HG03432 (cell line): Measurements from ENCODE around the gene HAL.
"Not testable (repeated sequence)": the region's sequence is repeated elsewhere in the genome, so short reads cannot be mapped to it uniquely, and the experiment has no call there.

Experiments used
- ATAC-seq: cut with Tn5 transposase; IDR thresholded peaks from one replicate; pipeline ENCODE4 v1.9.1; 2021; ENCODE audit warnings: mild to moderate bottlenecking, moderate library complexity; ENCODE audit not compliant: unreplicated experiment

The HAL gene

DNA sequence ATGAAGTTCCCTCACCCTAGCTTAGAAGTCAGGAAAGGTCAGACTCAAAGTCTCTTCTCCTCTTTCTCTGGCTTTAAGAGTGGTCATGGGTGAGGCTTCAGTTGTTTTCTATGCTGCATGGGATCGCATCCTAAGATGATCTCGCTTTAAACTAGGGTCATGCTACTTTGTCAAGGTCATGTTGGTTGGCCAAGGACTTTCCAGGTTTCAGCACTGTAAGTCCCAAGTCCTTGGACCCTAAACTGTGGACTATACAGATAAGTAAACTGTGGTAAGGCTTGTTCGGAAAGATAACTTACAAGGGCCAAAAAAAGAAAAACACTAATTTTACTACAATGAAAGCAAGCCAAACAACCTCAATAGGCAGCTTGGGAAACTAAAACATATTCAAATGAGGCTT lies 17.4 kb downstream of the HAL start:
- ATAC-seq = no peak

DNA sequence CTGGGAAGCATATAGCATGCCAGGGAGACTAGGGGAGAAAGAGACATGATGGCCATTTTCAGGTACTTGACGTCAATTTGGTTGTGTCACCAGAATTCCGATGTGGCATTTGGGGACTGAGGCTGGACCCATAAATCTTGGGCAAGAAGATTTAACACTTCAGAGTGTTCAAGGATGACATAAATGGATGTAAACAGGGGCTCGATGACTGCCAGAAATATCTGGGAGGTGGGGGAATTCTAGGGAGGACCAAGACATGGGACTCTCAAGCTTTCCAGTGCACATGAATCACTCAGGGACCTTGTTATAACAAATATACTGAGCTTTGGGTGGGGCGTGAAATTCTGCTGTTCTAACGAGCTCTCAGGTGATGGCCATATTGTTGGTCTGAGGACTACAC lies 17.8 kb downstream of the HAL start:
- ATAC-seq = no peak

DNA sequence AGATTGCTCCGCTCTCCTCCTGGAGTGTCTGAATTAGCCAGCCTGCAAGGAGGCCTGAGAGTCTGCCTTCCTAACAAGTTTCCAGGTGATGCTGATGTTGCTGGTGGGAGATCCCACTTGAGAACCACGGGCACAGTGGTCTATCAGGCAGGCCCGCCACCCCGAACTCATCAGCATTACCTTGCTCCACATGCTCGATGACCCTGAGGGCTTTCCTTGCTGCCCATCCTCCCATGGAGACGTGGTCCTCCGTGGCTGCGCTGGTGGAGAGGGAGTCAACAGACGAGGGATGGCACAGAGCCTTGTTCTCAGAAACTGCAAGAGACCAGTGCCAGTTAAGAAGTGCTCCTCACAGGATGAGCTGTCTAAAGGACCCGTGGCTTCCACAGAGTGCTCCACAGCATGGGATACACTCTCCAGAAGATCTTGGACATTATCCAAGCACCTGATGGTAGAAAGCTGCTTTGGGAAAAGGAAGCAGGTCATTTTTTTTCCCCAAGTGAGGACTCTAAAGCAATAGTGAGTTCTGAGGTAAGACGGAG lies 18.3 kb downstream of the HAL start:
- ATAC-seq = no peak

DNA sequence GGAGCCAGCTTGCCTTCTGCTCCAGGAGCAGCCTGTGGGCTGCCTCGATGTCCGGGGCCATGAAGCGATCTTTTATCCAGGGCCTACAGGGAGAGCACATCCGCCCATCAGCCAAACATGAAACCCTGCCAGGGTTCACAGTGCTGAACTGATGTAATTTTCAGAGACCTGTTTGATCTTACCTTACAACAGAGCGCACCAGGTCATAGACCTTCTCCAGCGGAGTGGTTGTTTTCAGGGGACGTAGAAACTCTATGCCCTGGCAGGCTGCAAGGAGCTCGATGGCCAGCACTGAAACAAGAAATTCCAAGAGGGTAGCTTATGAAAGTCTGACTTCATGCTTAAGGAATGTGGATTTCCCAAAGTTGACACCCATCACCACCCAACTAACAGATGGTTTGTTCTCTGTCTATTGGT lies 19.7 kb downstream of the HAL start:
- no peak for ATAC-seq

DNA sequence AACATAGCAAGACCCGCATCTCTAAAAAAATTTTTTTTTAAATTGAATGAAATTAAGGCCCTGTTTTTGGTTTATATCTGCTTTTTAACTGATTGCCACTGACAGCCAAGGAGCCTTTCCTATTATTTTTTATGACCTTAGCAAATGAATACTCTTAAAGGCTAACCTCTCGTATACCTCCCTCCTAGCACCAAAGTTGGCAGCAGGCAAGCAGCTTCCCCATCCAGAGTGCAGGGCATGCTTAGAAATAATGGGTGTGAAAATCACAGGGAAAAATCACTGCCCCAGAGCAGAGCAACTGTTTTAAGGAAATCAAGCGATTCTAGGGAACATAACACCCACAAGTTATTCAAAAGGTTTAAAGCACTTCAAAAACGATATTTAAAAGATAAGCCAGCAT lies 20.7 kb downstream of the HAL start:
- no peak for ATAC-seq

DNA sequence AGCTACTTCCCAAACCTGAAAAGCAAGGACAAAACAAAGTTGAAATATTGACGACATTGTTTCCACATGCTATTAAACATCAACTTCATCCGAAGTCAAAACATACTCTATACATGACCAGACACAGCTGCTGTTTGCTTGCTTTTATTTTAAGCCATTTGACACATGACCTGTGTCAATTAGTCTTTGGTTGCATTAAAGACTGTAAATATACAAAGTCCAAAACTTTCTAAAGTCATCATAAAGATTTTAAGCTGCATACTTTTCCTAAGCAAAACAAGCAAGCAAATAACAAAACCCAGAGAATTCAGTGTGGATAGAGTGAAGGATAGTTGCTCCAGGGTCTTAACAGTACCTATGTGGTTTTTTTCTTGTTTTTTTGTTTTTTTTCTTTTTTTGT lies 21.8 kb downstream of the HAL start:
- ATAC-seq = no peak

DNA sequence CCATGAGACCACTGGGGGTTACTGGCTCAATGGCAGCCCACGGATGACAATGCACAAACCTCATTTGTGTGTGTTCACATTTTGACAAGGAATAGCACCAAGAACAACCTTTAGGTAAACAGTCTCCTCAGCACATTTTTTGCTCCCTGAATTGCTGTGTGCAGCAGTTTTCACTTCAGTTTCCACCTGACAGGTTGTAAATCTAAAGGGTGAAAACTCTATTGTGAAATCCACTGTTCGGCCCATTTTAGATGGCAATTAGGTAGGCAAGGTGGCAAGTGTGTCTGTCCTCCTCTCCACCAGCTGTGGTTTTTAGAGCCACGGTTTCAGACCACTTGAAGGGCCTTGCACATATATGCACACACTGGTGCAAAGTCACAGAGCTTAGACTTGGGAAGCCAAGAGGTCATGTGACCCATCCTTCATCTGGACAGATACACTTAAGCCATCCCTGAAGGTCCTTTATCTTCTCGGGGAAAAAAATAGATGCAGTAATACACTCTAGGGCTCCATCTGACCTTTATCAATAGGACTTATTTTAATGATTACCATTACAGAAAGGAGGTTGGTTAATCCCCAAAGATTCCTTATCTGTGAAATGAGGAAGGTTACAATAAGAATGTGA lies 23.2 kb downstream of the HAL start:
- no peak for ATAC-seq

DNA sequence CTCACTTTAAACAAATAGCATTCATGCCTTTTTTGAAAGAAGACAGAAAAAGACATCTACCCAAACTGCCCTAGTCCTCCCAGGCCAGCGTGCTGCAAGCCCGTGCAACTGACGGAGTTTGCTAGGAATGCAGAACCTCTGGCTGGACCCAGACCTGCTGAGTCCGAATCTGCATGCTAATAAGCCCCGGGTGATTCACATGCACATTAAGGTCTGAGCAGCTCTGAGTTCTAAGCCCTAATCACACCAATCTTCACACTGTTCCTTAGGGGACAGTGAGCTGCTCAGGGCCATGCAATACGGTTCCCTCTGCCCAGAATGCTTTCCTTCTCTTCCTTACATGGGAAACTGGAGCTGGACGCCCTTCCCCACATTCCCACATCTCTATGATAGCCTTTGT lies 25.2 kb downstream of the HAL start:
- ATAC-seq = no peak

DNA sequence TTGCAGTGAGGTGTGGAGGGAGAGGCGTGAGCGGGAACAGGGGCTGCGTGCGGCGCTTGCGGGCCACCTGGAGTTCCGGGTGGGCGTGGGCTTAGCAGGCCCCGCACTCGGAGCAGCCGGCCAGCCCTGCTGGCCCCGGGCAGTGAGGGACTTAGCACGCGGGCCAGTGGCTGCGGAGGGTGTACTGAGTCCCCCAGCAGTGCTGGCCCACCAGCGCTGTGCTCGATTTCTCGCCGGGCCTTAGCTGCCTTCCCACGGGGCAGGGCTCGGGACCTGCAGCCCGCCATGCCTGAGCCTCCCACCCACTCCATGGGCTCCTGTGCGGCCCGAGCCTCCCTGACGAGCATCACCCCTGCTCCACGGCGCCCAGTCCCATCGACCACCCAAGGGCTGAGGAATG lies 27.0 kb downstream of the HAL start:
- not testable (repeated sequence) for ATAC-seq

DNA sequence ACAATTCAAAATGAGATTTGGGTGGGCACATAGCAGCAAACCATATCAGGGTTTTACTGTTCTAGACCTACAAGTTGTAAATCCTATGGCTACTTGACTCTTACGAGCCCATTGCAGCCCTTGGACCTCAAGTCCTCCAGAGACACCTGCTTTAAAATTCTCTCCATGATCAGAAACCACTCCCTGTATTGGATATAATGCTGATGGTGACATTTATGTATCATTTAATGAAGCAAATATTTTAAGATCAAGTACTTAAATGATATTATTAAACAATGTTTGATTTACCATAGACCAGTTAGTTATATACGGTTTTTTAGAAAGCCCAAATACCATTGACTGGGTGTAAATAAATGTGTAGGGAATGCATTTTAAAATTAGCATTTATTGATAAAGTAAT lies 28.8 kb downstream of the HAL start:
- ATAC-seq = no peak

DNA sequence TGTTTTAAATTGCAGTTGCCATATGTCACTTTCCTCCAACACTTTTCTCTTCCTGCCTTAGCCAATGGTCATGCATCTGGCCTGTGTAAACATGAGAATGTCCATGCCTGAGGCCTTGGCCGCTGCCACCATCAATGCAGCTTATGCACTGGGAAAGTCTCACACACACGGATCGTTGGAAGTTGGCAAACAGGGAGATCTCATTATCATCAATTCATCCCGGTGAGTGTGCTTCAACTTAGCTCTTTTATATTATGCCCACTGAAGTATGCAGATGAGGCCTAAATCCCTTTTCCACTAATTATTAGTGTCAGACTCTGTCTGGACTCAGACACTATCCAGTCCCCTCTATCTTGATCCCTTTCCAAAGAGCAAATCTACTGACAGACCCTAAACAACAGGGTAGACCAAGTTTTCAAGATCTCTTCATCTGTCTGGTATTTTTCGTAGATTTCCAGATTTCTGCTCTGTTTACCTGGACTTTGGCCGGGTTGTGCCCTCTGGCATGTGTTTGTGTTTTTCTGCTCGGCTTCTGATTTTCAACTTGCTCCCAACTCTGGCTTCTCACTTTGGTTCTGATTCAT lies 29.8 kb downstream of the HAL start:
- no peak for ATAC-seq

DNA sequence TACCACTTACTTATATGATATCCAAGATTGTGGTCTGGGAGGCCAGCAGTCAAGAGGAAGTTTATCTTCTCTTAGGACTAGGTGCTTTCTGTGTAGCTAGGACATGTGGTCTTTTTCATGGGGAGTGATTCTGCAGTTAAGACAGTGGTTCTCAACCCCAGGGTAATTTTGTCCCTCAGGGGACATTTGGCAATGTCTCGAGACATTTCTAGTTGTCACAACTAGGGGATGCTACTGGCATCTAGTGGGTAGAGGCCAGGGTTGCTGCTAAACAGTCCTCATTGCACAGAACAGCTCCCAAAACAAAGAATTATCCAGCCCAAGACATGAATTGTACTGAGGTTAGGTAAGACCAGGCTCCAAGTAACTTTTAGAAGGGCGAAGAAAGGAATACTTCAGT lies 33.0 kb downstream of the HAL start:
- no peak for ATAC-seq

DNA sequence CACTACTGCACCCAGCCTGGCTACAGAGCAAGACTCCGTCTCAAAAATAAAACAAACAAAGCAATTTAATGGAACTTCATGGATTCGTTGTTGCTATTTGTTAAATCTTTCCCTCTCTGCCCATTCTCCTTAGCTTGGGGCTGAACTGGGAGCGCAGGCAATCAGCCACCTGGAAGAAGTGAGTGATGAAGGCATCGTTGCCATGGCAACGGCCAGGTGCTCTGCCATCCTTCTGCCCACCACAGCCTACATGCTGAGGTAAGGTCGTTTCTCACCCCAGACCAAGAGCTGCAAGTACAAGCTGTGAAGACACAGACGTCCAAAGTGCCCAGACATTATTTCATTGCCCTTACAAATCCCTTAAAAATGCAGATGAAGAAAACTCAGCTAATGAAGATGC lies 33.9 kb downstream of the HAL start:
- no peak for ATAC-seq

DNA sequence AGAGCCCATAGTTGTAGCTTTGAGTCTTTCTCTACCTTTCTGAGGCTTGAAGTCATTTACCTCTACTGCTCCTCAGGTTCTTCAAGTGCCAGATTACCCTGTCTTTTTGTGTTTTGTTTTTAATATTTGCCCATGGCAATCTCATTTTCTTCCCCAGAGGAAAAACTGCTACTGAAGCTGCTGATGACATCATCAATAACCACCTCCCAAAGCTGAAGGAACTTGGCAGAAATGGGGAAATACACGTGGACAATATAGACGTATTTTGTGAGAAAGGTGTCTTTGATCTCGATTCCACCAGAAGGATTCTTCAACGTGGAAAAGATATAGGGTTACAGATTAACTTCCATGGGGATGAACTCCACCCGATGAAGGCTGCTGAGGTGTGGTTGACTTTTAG lies 35.9 kb downstream of the HAL start:
- ATAC-seq = no peak

DNA sequence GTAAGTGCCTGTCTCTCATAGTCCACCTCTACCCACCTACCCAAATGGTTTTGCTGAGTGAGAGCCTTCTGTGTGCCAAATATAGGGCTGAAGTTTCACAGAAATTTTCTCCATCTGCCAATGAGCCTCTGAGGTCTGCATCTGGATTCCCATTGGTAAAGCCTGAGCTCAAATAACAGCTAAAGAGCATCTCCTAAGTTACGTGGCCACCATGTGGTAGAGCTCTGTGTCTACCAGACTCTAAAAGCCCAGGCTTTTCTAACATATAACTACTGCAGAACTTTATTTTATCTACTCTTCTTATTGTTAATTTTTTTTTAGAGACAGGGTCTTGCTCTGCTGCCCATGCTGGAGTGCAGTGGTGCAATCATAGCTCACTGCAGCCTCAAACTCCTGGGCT lies 37.0 kb downstream of the HAL start:
- ATAC-seq = no peak

DNA sequence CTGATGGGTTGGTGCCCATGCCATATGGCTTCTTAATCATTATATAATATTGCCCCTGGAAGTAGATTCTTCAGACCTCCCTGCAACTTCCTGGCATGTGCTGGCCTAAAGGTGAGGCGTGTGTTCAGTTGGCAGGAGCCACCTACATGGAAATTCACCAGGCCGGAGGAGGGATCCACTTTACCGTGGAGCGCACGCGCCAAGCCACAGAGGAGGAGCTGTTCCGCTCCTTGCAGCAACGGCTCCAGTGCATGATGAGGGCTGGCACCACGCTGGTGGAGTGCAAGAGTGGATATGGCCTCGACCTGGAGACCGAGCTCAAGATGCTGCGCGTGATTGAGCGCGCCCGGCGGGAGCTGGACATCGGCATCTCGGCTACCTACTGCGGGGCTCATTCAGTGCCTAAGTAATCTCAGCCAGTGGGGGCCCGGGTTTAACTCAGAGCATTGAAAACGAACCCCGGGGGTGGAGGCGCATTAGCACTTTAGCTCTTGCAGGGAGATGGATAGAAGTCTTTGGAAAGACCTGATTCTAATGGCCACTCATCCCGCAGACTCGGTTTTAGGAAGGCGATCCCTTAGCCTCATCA lies 39.5 kb downstream of the HAL start:
- no peak for ATAC-seq

DNA sequence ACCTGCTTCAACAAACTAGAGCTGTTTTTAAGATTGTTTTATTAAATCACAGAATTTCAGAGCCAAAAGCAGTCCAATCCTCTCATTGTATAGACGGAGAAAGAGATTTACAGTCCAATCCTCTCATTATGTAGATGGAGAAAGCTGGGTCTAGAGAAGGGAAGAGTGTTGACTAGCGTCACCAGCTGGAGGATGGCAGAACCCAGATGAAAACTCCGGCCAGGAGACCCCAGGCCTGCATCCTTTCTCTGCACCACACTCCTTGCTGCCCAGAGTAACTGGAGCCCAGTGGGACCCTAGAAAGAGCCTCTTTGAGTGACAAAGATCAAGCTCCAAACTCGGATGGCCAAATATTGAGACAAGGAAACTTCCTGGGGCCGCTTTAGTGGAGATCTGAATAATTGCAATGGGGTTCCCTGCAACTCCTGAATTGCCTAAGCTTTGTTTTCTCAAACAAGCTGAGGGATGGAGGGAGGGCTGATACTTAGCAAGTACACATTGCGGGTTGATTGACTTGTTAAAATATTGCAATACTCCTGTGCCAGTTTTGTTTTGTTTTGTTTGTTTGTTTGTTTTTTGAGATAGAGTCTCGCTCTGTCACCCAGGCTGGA lies 40.5 kb downstream of the HAL start:
- no peak for ATAC-seq

DNA sequence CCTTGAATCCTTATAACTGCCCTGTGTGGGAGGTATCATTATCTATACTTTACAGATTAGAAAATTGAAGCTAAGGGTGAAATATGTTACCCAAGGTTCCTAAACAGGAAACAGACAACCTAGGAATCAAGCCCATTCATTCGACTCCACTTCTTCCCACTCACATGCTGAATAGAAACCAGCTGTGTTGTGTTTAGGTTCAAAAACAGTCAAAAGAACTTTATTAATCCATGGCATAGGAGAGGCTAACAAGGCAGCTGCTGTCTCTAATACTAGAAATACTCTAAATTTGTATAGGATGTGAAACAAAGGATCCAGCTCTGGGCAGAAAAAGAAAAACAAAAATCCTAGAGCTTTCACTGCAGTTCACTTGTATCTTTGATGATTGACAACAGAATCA lies 43.1 kb downstream of the HAL start:
- no peak for ATAC-seq

DNA sequence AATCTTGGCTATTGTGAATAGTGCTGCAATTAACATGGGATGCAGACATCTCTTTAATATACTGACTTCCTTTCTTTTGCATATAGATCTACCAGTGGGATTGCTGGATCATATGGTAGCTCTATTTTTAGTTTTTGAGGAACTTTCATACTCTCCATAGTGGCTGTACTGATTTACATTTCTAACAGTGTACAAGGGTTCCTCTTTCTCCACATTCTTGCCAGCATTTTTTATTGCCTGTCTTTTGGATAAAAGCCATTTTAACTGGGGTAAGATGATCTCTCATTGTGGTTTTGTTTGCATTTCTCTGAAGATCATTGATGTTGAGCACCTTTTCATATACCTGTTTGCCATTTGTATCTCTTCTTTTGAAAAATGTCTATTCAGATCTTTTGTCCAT lies 44.6 kb downstream of the HAL start:
- ATAC-seq = no peak

DNA sequence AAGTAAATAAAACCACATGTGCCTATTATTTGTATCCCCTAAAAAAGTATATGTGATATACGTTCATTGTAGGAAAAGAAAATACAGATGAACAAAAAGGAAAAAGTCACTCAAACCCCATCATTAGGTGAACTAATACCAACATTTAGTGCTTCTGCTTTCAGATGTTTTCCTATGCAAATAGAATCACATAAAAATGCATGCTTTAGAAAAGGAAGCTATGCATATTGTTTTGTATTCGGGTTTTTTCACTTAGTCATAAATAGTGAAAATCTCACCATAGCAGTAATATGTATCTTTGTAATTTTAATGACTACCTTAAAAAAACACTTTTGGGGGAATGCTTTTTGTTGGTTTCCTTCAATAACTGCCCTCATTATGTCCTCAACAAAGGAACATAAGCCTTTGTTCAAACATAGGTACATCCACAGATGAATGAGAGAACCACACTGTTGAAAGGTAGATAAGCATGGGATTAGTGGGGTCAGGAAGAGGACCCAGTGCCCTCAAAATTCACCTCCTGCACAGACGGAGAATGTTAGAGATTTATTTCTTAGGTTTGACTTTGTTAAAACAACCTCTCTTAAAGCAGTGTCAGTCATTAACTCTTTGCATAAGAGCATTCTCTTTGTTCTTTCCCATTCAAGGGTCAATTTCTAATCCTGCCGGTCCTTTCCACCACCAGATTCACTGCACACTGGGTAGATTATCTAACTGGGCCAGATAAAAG lies 46.5 kb downstream of the HAL start:
- ATAC-seq = no peak

DNA sequence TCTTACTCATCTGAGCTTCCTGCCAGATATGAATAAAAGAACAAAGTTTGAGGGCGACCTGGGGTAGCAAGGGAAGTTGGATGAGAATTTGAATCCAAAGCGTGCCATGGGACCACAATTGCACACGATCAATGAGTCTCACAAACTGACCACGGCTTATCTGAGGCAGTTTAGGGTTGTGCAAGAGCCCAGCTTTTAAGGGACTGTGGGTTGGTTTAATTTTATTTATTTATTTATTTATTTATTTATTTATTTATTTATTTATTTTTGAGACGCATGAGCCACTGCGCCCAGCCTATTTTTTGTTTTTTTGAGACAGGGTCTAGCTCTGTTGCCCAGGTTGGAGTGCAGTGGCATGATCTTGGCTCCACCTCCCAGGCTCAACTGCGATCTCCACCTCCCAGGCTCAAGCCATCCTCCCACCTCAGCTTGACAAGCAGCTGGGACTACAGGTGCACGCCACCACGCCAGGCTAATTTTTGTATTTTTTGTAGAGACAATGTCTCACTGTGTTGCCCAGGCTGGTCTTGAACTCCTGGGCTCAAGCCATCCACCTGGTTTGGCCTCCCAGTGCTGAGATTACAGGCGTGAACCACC lies 51.9 kb downstream of the HAL start:
- ATAC-seq = no peak
